A549 (cell line): Measurements from ENCODE around the gene TSHZ2.

Source experiments
- CEBPB ChIP-seq, 2 experiments: fragments of >200 bp in 1 of 2; sonication (Bioruptor Twin) in 1 of 2; formaldehyde crosslinking in 1 of 2; IDR thresholded peaks; 2 replicates each; pipeline ENCODE4 v1.6.1; 2012 to 2016
- CTCF ChIP-seq: fragments of >200 bp; sonication (Bioruptor Twin); formaldehyde crosslinking; IDR thresholded peaks from 3 replicates; pipeline ENCODE4 v1.5.1; 2016
- RAD21 ChIP-seq, 2 experiments: fragments of >200 bp in 1 of 2; sonication (Bioruptor Twin) in 1 of 2; formaldehyde crosslinking in 1 of 2; IDR thresholded peaks in 1 of 2; conservative IDR thresholded peaks in 1 of 2; 2 replicates in 1 of 2; 3 replicates in 1 of 2; pipeline ENCODE4 v1.6.1; 2012 to 2018; ENCODE audit warnings: inconsistent platforms in 1 of 2
- SMC3 ChIP-seq: fragments of >200 bp; sonication (Bioruptor Twin); formaldehyde crosslinking; IDR thresholded peaks from 3 replicates; pipeline ENCODE4 v1.6.1; 2018; ENCODE audit warnings: inconsistent platforms

- TF ChIP-seq CTCF, result no peak
- TF ChIP-seq CEBPB (IDR thresholded peaks at IDR 0.05), result no peak
- TF ChIP-seq RAD21 (conservative IDR thresholded peaks at IDR 0.05 in 1 of 2, IDR thresholded peaks at IDR 0.05 in 1 of 2), result no peak
- no peak for TF ChIP-seq SMC3
These were observed 41.0 kb downstream of the TSHZ2 start for GRCh38 chr20:53013183-53013582.
